HEK293 (cell line): Measurements from ENCODE around the gene CACNA1F.

Experiments
- CTCF ChIA-PET: fragments of 350-600 bp; formaldehyde crosslinking; extraction: SDS; loops from one replicate; lab custom pipeline; 2021; ENCODE audit warnings: antibody characterized with exemption; lab: Yijun Ruan, JAX
- POLR2A ChIA-PET: fragments of 300-600 bp; formaldehyde crosslinking; extraction: SDS; loops from one replicate; lab custom pipeline; 2020; ENCODE audit warnings: antibody characterized with exemption, inconsistent platforms; lab: Yijun Ruan, JAX
- H3K27ac ChIP-seq: fragments of 200-500 bp; sonication (Bioruptor generic); 2 replicates; pipeline ENCODE4 v1.5.1; 2014; ENCODE audit warnings: low read depth, low read length, control low read depth, inconsistent platforms; ENCODE audit errors: extremely low read depth
- H3K36me3 ChIP-seq, 2 experiments: fragments of 200-500 bp in 1 of 2; sonication (Bioruptor generic) in 1 of 2; 1 replicate in 1 of 2; 2 replicates in 1 of 2; pipeline ENCODE4 v1.5.1; 2014 to 2017; ENCODE audit warnings: inconsistent platforms in 2 of 2, low read length in 2 of 2; ENCODE audit not compliant: control insufficient read depth in 2 of 2, insufficient read depth in 1 of 2
- H3K4me1 ChIP-seq: fragments of 200-500 bp; sonication (Bioruptor generic); 2 replicates; pipeline ENCODE4 v1.5.1; 2014; ENCODE audit warnings: mild to moderate bottlenecking, low read length, inconsistent platforms; ENCODE audit not compliant: control insufficient read depth, insufficient read depth
- H3K4me3 ChIP-seq: 2 replicates; pipeline ENCODE4 v1.5.1; 2011; ENCODE audit warnings: low read depth, mild to moderate bottlenecking, control low read depth, low read length, moderate library complexity
- H3K9me3 ChIP-seq: fragments of 200-500 bp; sonication (Bioruptor generic); 2 replicates; pipeline ENCODE4 v1.5.1; 2014; ENCODE audit warnings: low read depth, low read length, inconsistent platforms; ENCODE audit not compliant: control insufficient read depth, insufficient read depth
- ATF2 ChIP-seq: fragments of 450-650 bp; formaldehyde crosslinking; IDR thresholded peaks from 2 replicates; pipeline ENCODE4 v1.5.1; 2016; ENCODE audit warnings: missing biosample characterization, missing genetic modification characterization, low read depth
- GFI1B ChIP-seq: fragments of 450-650 bp; formaldehyde crosslinking; IDR thresholded peaks from 2 replicates; pipeline ENCODE4 v1.5.1; 2016; ENCODE audit warnings: missing biosample characterization, missing genetic modification characterization
- GLIS2 ChIP-seq: fragments of 450-650 bp; formaldehyde crosslinking; IDR thresholded peaks from 2 replicates; pipeline ENCODE4 v1.5.1; 2016; ENCODE audit warnings: missing biosample characterization, missing genetic modification characterization
- HOXC10 ChIP-seq: sonication (generic); formaldehyde crosslinking; IDR thresholded peaks from 2 replicates; pipeline ENCODE4 v1.8.1; 2023; ENCODE audit warnings: mild to moderate bottlenecking, missing genetic modification reagents
- MEIS1 ChIP-seq: sonication (generic); formaldehyde crosslinking; IDR thresholded peaks from 2 replicates; pipeline ENCODE4 v1.8.1; 2022; ENCODE audit warnings: missing genetic modification reagents, mild to moderate bottlenecking, borderline replicate concordance
- PRDM1 ChIP-seq: fragments of 450-650 bp; formaldehyde crosslinking; IDR thresholded peaks from 2 replicates; pipeline ENCODE4; 2016; ENCODE audit warnings: missing biosample characterization, missing genetic modification characterization
- PRDM6 ChIP-seq: fragments of 450-650 bp; formaldehyde crosslinking; IDR thresholded peaks from 2 replicates; pipeline ENCODE4 v1.5.1; 2017; ENCODE audit warnings: missing biosample characterization, missing genetic modification characterization
- TSHZ1 ChIP-seq: fragments of 450-650 bp; formaldehyde crosslinking; IDR thresholded peaks from 2 replicates; pipeline ENCODE4 v1.5.1; 2016; ENCODE audit warnings: missing biosample characterization, missing genetic modification characterization, borderline replicate concordance
- ZBTB17 ChIP-seq: fragments of 450-650 bp; formaldehyde crosslinking; IDR thresholded peaks from 2 replicates; pipeline ENCODE4 v1.5.1; 2016; ENCODE audit warnings: missing biosample characterization, missing genetic modification characterization
- ZNF114 ChIP-seq: fragments of 450-650 bp; formaldehyde crosslinking; IDR thresholded peaks from 2 replicates; pipeline ENCODE4 v1.5.0; 2017; ENCODE audit warnings: missing biosample characterization, missing genetic modification characterization
- ZNF140 ChIP-seq: fragments of 450-650 bp; formaldehyde crosslinking; IDR thresholded peaks from 2 replicates; pipeline ENCODE4 v1.5.1; 2016; ENCODE audit warnings: missing biosample characterization, missing genetic modification characterization
- ZNF175 ChIP-seq: fragments of 450-650 bp; formaldehyde crosslinking; IDR thresholded peaks from 2 replicates; pipeline ENCODE4 v1.5.1; 2016; ENCODE audit warnings: missing biosample characterization, missing genetic modification characterization
- ZNF211 ChIP-seq: fragments of 450-650 bp; formaldehyde crosslinking; IDR thresholded peaks from 2 replicates; pipeline ENCODE4 v1.5.1; 2016; ENCODE audit warnings: low read depth, missing biosample characterization, missing genetic modification characterization
- ZNF274 ChIP-seq, 2 experiments: fragments of 200-500 bp in 1 of 2; fragments of 450-650 bp in 1 of 2; sonication (Bioruptor generic) in 1 of 2; formaldehyde crosslinking in 1 of 2; IDR thresholded peaks; 2 replicates each; pipeline versions ENCODE4 v1.5.1 to v1.6.1; 2014 to 2016; ENCODE audit warnings: borderline replicate concordance in 1 of 2, inconsistent platforms in 1 of 2, low read length in 1 of 2, missing biosample characterization in 1 of 2, missing genetic modification characterization in 1 of 2
- ZNF341 ChIP-seq: fragments of 450-650 bp; formaldehyde crosslinking; IDR thresholded peaks from 2 replicates; pipeline ENCODE4; 2016; ENCODE audit warnings: low read depth, missing biosample characterization, missing genetic modification characterization
- ZNF398 ChIP-seq: fragments of 450-650 bp; formaldehyde crosslinking; IDR thresholded peaks from 2 replicates; pipeline ENCODE4 v1.5.1; 2017; ENCODE audit warnings: missing biosample characterization, missing genetic modification characterization
- ZNF48 ChIP-seq: fragments of 450-650 bp; formaldehyde crosslinking; IDR thresholded peaks from 2 replicates; pipeline ENCODE4 v1.5.1; 2016; ENCODE audit warnings: missing biosample characterization, missing genetic modification characterization
- ZNF530 ChIP-seq: fragments of 450-650 bp; formaldehyde crosslinking; IDR thresholded peaks from 2 replicates; pipeline ENCODE4 v1.5.1; 2016; ENCODE audit warnings: low read depth, missing biosample characterization, missing genetic modification characterization
- ZNF580 ChIP-seq: fragments of 450-650 bp; formaldehyde crosslinking; IDR thresholded peaks from 2 replicates; pipeline ENCODE4 v1.5.1; 2016; ENCODE audit warnings: missing biosample characterization, missing genetic modification characterization
- ZNF623 ChIP-seq: fragments of 450-650 bp; formaldehyde crosslinking; IDR thresholded peaks from 2 replicates; pipeline ENCODE4 v1.5.1; 2016; ENCODE audit warnings: missing biosample characterization, missing genetic modification characterization
- ZNF639 ChIP-seq: fragments of 450-650 bp; formaldehyde crosslinking; IDR thresholded peaks from 2 replicates; pipeline ENCODE4 v1.5.1; 2016; ENCODE audit warnings: missing biosample characterization, missing genetic modification characterization
- ZNF76 ChIP-seq: fragments of 450-650 bp; formaldehyde crosslinking; IDR thresholded peaks from 2 replicates; pipeline ENCODE4; 2016; ENCODE audit warnings: low read depth, missing biosample characterization, missing genetic modification characterization, borderline replicate concordance
- ZNF830 ChIP-seq: fragments of 450-650 bp; IDR thresholded peaks from 2 replicates; pipeline ENCODE4 v1.5.0; 2018; ENCODE audit warnings: missing biosample characterization, missing genetic modification characterization, low read depth, mild to moderate bottlenecking, moderate library complexity
- ZSCAN16 ChIP-seq: fragments of 450-650 bp; formaldehyde crosslinking; IDR thresholded peaks from 2 replicates; pipeline ENCODE4 v1.5.1; 2016; ENCODE audit warnings: missing biosample characterization, missing genetic modification characterization
- ZSCAN30 ChIP-seq: fragments of 450-650 bp; IDR thresholded peaks from 2 replicates; pipeline ENCODE4 v1.5.1; 2018; ENCODE audit warnings: missing biosample characterization, mild to moderate bottlenecking, missing genetic modification characterization, moderate library complexity
- ZXDB ChIP-seq: fragments of 450-650 bp; formaldehyde crosslinking; IDR thresholded peaks from 2 replicates; pipeline ENCODE4 v1.5.1; 2016; ENCODE audit warnings: missing biosample characterization, missing genetic modification characterization

The CACNA1F gene

GRCh38 chrX:49165901-49166881 lies 66.9 kb downstream of the CACNA1F start:
- H3K4me3 ChIP-seq, result no peak overlapping the region
- ChIA-PET CTCF (interaction anchor here (0.6 to 2.7 kb wide), 9 partner anchors 10 to 77 kb away, joined by 3 to 16 read pairs (median 5); no protein-coding TSS in a partner anchor), POLR2A (interaction anchor here (0.9 to 2.2 kb wide), 9 partner anchors 10 to 490 kb away, joined by 3 to 16 read pairs (median 6); partner anchors contain the start of genes PPP1R3F and TFE3)
- peak overlapping the region; percentile 77 for H3K27ac ChIP-seq
- no peaks in the 10 kb centered on the region for H3K36me3 ChIP-seq
- H3K4me1 ChIP-seq, result peaks cover 7% of the 10 kb centered on the region
- no peaks in the 10 kb centered on the region for H3K9me3 ChIP-seq
- TF ChIP-seq ZNF175, result no peak
- TF ChIP-seq ZNF140 (tag by site-specific recombination), result no peak
- peak; percentile 98 for TF ChIP-seq GLIS2 (tag by site-specific recombination)
- no peak for TF ChIP-seq PRDM1 (tag by site-specific recombination)
- TF ChIP-seq ZNF623 (tag by site-specific recombination), result no peak
- no peak for TF ChIP-seq GFI1B (tag by site-specific recombination)
- no peak for TF ChIP-seq ZNF114 (tag by site-specific recombination)
- TF ChIP-seq ZNF211 (tag by site-specific recombination), result no peak
- peak; percentile 94 for TF ChIP-seq ZBTB17 (tag by site-specific recombination)
- no peak for TF ChIP-seq ZNF530 (tag by site-specific recombination)
- TF ChIP-seq ZNF398, result peak; percentile 49; the same call in 1 of the 2 replicates
- no peak for TF ChIP-seq HOXC10 (CRISPR knock-in tag)
- peak; percentile 92 for TF ChIP-seq ZNF639
- TF ChIP-seq ZSCAN16 (tag by site-specific recombination), result peak; percentile 68; the same call in 1 of the 2 replicates
- peak; percentile 98 for TF ChIP-seq ZNF341 (tag by site-specific recombination)
- TF ChIP-seq ZNF48 (tag by site-specific recombination), result no peak
- TF ChIP-seq MEIS1, result no peak
- TF ChIP-seq TSHZ1 (tag by site-specific recombination), result no peak
- no peak for TF ChIP-seq ZNF830 (tag by site-specific recombination)
- peak; percentile 46; the same call in 1 of the 2 replicates for TF ChIP-seq ZNF580 (tag by site-specific recombination)
- no peak for TF ChIP-seq PRDM6 (tag by site-specific recombination)
- peak; percentile 100 for TF ChIP-seq ZSCAN30 (tag by site-specific recombination)
- peak; percentile 71; the same call in 1 of the 2 replicates for TF ChIP-seq ZXDB
- TF ChIP-seq ZNF76 (tag by site-specific recombination), result peak; percentile 73; the same call in 1 of the 2 replicates
- TF ChIP-seq ATF2 (tag by site-specific recombination), result no peak
- TF ChIP-seq ZNF274 (IDR thresholded peaks at IDR 0.05; ENCODE audit: low read length), result no peak
- no peak for TF ChIP-seq ZNF274 (tag by site-specific recombination; IDR thresholded peaks at IDR 0.05; ENCODE audit: borderline replicate concordance)
